OCI-LY1 (cell line): ENCODE data around the gene DENND1A.

Source experiments
- H2AFZ ChIP-seq: fragments of 200-600 bp; sonication (generic), shearing (Covaris generic); 2 replicates; pipeline ENCODE4 v1.6.0; 2014; ENCODE audit warnings: antibody characterized with exemption, mild to moderate bottlenecking, low read length
- H3F3A ChIP-seq: fragments of 200-600 bp; sonication (generic), shearing (Covaris generic); 2 replicates; pipeline ENCODE4 v1.6.0; 2014; ENCODE audit warnings: mild to moderate bottlenecking, antibody characterized with exemption, low read length, moderate library complexity; ENCODE audit not compliant: insufficient read depth
- H3K27ac ChIP-seq: fragments of 200-600 bp; sonication (generic); 2 replicates; pipeline ENCODE4 v1.5.1; 2014; ENCODE audit warnings: low read length, mixed run types, mild to moderate bottlenecking, low read depth; ENCODE audit not compliant: poor library complexity, severe bottlenecking
- H3K27me3 ChIP-seq: fragments of 200-600 bp; sonication (generic); 2 replicates; pipeline ENCODE4 v1.6.0; 2014; ENCODE audit warnings: antibody characterized with exemption, mild to moderate bottlenecking, low read length, moderate library complexity; ENCODE audit not compliant: insufficient read depth
- H3K36me3 ChIP-seq: fragments of 200-600 bp; sonication (generic); 2 replicates; pipeline ENCODE4 v1.6.1; 2014; ENCODE audit warnings: mild to moderate bottlenecking, antibody characterized with exemption, low read length, moderate library complexity, mixed read lengths; ENCODE audit not compliant: insufficient read depth
- H3K4me1 ChIP-seq: fragments of 200-600 bp; sonication (generic); 2 replicates; pipeline ENCODE4 v1.5.1; 2014; ENCODE audit warnings: mild to moderate bottlenecking, low read length, moderate library complexity; ENCODE audit not compliant: insufficient read depth, severe bottlenecking
- H3K4me2 ChIP-seq: fragments of 200-600 bp; sonication (generic), shearing (Covaris generic); 2 replicates; pipeline ENCODE4 v1.6.1; 2014; ENCODE audit warnings: low read length
- H3K4me3 ChIP-seq: fragments of 200-600 bp; sonication (generic); 2 replicates; pipeline ENCODE4 v1.5.1; 2014; ENCODE audit warnings: low read length, low read depth, mild to moderate bottlenecking, mixed read lengths; ENCODE audit not compliant: poor library complexity, severe bottlenecking
- H3K79me2 ChIP-seq: fragments of 200-600 bp; shearing (Covaris generic); 2 replicates; pipeline ENCODE4 v1.6.1; 2016; ENCODE audit warnings: mixed run types, low read length, mixed read lengths; ENCODE audit not compliant: insufficient read depth
- H3K9ac ChIP-seq: fragments of 200-600 bp; sonication (generic), shearing (Covaris generic); 2 replicates; pipeline ENCODE4 v1.6.1; 2014; ENCODE audit warnings: mild to moderate bottlenecking, low read length, mixed read lengths
- H3K9me2 ChIP-seq: fragments of 200-600 bp; sonication (generic), shearing (Covaris generic); 2 replicates; pipeline ENCODE4 v1.6.1; 2014; ENCODE audit warnings: low read depth, mild to moderate bottlenecking, low read length, mixed read lengths
- H3K9me3 ChIP-seq: fragments of 200-600 bp; shearing (Covaris generic); 2 replicates; pipeline ENCODE4 v1.6.1; 2014; ENCODE audit warnings: low read length, mixed read lengths
- H4K20me1 ChIP-seq: fragments of 200-600 bp; sonication (generic), shearing (Covaris generic); 2 replicates; pipeline ENCODE4 v1.6.0; 2016; ENCODE audit warnings: mild to moderate bottlenecking, low read length; ENCODE audit not compliant: insufficient read depth
- CTCF ChIP-seq: fragments of 200-600 bp; sonication (generic), shearing (Covaris generic); IDR thresholded peaks from 2 replicates; pipeline ENCODE4 v1.5.1; 2017; ENCODE audit warnings: mild to moderate bottlenecking, antibody characterized with exemption, low read length, moderate library complexity, mixed read lengths
- EZH2 ChIP-seq: fragments of 200-600 bp; sonication (generic), shearing (Covaris generic); IDR thresholded peaks from 2 replicates; pipeline ENCODE4 v1.8.0; 2017; ENCODE audit warnings: borderline replicate concordance, mixed run types, mild to moderate bottlenecking, antibody characterized with exemption, low read length, moderate library complexity, mixed read lengths

Gene DENND1A

GRCh38 chr9:123341816-123342215 lies 588.1 kb downstream of the DENND1A start:
- Histone ChIP-seq H3K4me3 (no peak overlapping the region), H3K79me2 (no peaks in the 10 kb centered on the region), H3K4me1 (peaks cover 99% of the 10 kb centered on the region), H3K9ac (peak overlapping the region; percentile 63), H3K9me2 (no peaks in the 10 kb centered on the region), H3K4me2 (peak overlapping the region; percentile 80; the same call in 1 of the 2 replicates), H4K20me1 (no peaks in the 10 kb centered on the region), H3K9me3 (no peaks in the 10 kb centered on the region), H3K27ac (peak overlapping the region; percentile 100), H3K27me3 (no peaks in the 10 kb centered on the region), H2AFZ (no peak overlapping the region), H3F3A (0 out of 2 replicates have a peak, but pooled peaks cover 4% of the 10 kb centered on the region), H3K36me3 (no peaks in the 10 kb centered on the region)
- TF ChIP-seq CTCF, result no peak
- TF ChIP-seq EZH2, result no peak

- no peaks in the 10 kb centered on the region for H3K27me3 ChIP-seq
- peak overlapping the region; percentile 100 for H3K27ac ChIP-seq
- H3K9me3 ChIP-seq, result no peaks in the 10 kb centered on the region
- TF ChIP-seq CTCF, result no peak
- TF ChIP-seq EZH2, result no peak
- peaks cover 99% of the 10 kb centered on the region for H3K4me1 ChIP-seq
- H3K4me3 ChIP-seq, result peak overlapping the region; percentile 56
- no peaks in the 10 kb centered on the region for H3K36me3 ChIP-seq
- H3K79me2 ChIP-seq, result no peaks in the 10 kb centered on the region
- no peaks in the 10 kb centered on the region for H4K20me1 ChIP-seq
- H3K4me2 ChIP-seq, result peak overlapping the region; percentile 80
- peak overlapping the region; percentile 89 for H3K9ac ChIP-seq
- 0 out of 2 replicates have a peak, but pooled peaks cover 4% of the 10 kb centered on the region for H3F3A ChIP-seq
- no peak overlapping the region for H2AFZ ChIP-seq
- no peaks in the 10 kb centered on the region for H3K9me2 ChIP-seq
Observed at GRCh38 chr9:123339666-123340510, 590.0 kb downstream of the DENND1A start.

- no peaks in the 10 kb centered on the region for H3K36me3 ChIP-seq
- peaks cover 99% of the 10 kb centered on the region for H3K4me1 ChIP-seq
- no peak overlapping the region for H2AFZ ChIP-seq
- H3K27me3 ChIP-seq, result no peaks in the 10 kb centered on the region
- TF ChIP-seq EZH2, result no peak
- TF ChIP-seq CTCF, result no peak
- H3K9me2 ChIP-seq, result no peaks in the 10 kb centered on the region
- H3F3A ChIP-seq, result 0 out of 2 replicates have a peak, but pooled peaks cover 4% of the 10 kb centered on the region
- no peaks in the 10 kb centered on the region for H3K9me3 ChIP-seq
- no peaks in the 10 kb centered on the region for H3K79me2 ChIP-seq
- peak overlapping the region; percentile 80 for H3K4me2 ChIP-seq
- no peaks in the 10 kb centered on the region for H4K20me1 ChIP-seq
- peak overlapping the region; percentile 100 for H3K27ac ChIP-seq
- H3K4me3 ChIP-seq, result peak overlapping the region; percentile 56
- H3K9ac ChIP-seq, result peak overlapping the region; percentile 89
Observed at GRCh38 chr9:123338710-123339665, 590.9 kb downstream of the DENND1A start.
